DMS153 treated with DMSO at 0.1 percent for 48 hours (cell line): Measurements from ENCODE around the gene MUC5AC.
"Not testable (repeated sequence)": the region's sequence is repeated elsewhere in the genome, so short reads cannot be mapped to it uniquely, and the experiment has no call there.

Experiments
- DNase-seq: peaks from one replicate; lab custom pipeline; 2025; ENCODE audit not compliant: unreplicated experiment; lab: John Stamatoyannopoulos, UW

The MUC5AC gene

GRCh38 chr11:1232883-1233321 is 75.1 kb downstream of the MUC5AC start:
- DNase-seq = no peak

DNA sequence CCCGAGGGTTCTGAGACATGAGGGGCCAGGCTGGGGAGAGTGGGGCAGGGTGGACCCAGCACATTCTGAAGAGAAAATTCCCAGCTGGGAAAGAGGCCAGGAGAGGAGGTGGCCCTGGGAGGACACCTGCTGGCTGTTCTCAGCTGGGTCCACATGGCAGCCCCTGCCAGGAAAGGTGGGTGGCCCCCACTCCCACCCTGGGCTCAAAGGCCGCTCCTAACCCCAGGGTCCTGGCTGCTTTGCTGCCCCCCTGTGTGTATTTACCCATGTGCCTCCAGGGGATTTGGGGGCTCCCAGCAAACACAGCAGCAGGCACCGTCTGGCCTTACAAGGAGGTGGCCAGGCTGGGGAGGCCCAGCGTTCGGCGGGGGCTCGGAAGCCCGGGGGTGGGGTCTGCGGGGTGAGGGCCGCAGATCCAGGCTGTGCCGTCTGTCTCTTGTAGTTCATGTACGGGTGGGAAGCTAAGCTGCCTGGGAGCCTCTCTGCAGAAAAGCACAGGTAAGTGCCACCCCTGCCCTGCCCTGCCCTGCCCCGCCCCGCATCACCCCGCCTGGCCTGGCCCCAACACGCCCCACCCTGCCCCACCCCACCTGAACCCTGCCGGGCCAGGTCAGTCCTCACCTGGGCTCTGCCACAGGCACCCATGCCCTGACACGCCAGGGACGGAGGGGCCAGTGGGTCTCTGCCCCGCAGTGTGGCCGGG is 75.7 kb downstream of the MUC5AC start:
- no peak for DNase-seq

GRCh38 chr11:1234054-1234720 is 76.4 kb downstream of the MUC5AC start:
- no peak for DNase-seq

- no peak for DNase-seq
Measured at GRCh38 chr11:1234771-1235305, 77.1 kb downstream of the MUC5AC start.

- no peak for DNase-seq
Measured at GRCh38 chr11:1235306-1235900, 77.7 kb downstream of the MUC5AC start.

DNA sequence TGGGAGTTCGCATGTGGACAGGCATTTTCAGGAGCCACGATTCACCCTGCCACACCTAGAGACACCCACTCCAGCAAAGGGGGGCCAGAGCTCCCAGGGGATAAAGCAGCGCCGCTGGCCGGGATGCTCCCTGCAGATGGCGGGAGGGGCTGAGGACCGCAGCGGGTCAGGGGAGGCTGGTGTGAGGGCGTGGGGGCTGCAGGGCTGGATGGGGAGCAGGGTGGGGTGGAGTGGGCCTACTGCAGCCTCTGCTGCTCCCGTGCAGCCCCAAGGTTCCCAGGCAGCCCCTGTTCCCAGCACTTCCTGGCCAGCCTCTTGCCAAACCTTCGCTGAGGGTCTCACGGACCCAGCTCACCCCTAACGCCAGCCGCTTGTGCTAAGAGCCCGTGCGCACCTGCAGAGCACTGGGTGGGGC is 78.2 kb downstream of the MUC5AC start:
- DNase-seq = no peak

DNA sequence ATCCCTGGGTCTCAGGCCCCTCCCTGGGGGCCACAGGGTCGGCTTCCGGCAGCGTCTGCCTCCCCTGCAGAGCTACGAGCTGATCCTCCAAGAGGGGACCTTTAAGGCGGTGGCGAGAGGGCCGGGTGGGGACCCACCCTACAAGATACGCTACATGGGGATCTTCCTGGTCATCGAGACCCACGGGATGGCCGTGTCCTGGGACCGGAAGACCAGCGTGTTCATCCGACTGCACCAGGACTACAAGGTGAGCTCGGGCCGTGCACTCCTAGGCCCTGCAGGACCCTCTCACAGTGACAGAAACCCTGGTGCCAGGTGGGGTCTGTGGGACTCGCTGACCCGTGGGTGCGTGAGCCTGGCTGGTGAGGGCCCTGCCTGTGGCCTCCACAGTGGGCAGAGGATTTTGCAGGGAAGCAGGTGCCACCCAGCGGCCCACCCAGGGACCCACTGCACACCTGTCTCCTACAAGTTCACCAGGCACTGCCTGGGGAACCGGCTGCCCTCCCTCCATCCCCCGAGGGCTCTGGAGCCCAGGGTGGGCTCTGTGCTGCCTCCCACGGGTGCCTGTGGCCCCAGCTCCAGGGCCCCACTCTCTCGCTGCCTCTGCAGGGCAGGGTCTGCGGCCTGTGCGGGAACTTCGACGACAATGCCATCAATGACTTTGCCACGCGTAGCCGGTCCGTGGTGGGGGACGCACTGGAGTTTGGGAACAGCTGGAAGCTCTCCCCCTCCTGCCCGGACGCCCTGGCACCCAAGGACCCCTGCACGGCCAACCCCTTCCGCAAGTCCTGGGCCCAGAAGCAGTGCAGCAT is 78.8 kb downstream of the MUC5AC start:
- no peak for DNase-seq

- no peak for DNase-seq
Measured at GRCh38 chr11:1237128-1237580, 79.4 kb downstream of the MUC5AC start.

DNA sequence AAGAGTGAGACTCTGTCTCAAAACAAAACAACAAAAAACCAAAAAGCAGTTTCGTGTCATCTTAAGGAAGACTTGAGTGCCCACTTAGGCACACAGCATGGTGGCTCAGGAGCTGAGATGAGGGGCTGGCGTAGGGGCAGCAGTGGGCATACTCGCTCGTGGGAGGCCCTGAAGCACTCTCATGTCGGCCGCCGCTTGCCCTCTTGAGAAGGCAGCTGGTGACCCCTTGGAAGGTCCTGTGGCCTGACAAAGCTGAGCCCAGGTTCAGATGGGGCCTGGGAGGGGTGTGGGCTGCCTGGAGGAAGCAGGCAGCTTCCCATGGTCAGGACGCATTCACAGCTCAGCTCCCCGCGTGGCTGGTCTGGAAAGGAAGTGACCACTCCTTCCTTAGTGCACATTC is 80.1 kb downstream of the MUC5AC start:
- DNase-seq = no peak

GRCh38 chr11:1238767-1239595 is 81.2 kb downstream of the MUC5AC start:
- no peak for DNase-seq

DNA sequence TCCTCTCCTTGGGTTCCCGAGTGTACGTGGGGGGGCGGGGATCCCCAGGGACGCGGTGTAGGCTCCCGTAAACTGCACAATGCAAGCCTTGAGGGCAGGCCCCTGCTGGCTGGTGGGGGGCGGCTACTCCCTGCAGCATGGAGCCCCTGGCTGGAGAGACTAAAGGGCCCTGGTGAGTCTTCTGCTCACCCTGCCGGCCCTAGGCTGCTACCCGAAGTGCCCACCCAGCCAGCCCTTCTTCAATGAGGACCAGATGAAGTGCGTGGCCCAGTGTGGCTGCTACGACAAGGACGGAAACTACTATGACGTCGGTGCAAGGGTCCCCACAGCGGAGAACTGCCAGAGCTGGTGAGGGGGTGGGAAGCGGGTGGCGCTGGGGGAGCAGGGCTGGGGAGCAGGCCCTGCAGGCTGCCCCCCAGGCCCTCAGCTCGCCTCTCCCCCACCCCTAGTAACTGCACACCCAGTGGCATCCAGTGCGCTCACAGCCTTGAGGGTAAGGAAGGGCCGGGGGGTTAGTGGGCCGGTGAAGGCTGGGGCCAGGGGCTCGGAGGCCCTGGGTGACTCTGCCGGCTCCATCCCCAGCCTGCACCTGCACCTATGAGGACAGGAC is 81.9 kb downstream of the MUC5AC start:
- no peak for DNase-seq

DNA sequence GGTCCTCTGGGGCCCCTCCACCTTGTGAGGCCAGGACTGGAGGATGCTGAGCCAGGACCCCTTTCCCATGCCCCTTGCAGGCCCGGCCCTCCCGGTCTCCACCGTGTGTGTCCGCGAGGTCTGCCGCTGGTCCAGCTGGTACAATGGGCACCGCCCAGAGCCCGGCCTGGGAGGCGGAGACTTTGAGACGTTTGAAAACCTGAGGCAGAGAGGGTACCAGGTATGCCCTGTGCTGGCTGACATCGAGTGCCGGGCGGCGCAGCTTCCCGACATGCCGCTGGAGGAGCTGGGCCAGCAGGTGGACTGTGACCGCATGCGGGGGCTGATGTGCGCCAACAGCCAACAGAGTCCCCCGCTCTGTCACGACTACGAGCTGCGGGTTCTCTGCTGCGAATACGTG is 83.0 kb downstream of the MUC5AC start:
- no peak for DNase-seq

DNA sequence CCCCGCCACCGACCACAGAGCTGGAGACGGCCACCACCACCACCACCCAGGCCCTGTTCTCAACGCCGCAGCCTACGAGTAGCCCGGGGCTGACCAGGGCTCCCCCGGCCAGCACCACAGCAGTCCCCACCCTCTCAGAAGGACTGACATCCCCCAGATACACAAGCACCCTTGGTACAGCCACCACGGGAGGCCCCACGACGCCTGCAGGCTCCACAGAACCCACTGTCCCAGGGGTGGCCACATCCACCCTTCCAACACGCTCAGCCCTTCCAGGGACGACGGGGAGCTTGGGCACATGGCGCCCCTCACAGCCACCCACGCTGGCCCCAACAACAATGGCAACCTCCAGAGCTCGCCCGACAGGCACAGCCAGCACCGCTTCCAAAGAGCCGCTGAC is 84.0 kb downstream of the MUC5AC start:
- DNase-seq = no peak

DNA sequence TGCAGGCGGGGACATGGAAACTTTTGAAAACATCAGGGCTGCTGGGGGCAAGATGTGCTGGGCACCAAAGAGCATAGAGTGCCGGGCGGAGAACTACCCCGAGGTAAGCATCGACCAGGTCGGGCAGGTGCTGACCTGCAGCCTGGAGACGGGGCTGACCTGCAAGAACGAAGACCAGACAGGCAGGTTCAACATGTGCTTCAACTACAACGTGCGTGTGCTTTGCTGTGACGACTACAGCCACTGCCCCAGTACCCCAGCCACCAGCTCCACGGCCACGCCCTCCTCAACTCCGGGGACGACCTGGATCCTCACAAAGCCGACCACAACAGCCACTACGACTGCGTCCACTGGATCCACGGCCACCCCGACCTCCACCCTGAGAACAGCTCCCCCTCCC is 84.5 kb downstream of the MUC5AC start:
- no peak for DNase-seq

GRCh38 chr11:1242751-1243150 is 85.0 kb downstream of the MUC5AC start:
- DNase-seq = not testable (repeated sequence)

GRCh38 chr11:1243521-1243920 is 85.8 kb downstream of the MUC5AC start:
- DNase-seq = not testable (repeated sequence)

DNA sequence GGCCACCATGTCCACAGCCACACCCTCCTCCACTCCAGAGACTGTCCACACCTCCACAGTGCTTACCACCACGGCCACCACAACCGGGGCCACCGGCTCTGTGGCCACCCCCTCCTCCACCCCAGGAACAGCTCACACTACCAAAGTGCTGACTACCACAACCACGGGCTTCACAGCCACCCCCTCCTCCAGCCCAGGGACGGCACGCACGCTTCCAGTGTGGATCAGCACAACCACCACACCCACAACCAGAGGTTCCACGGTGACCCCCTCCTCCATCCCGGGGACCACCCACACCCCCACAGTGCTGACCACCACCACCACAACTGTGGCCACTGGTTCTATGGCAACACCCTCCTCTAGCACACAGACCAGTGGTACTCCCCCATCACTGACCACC is 86.8 kb downstream of the MUC5AC start:
- DNase-seq = not testable (repeated sequence)

- not testable (repeated sequence) for DNase-seq
Measured at GRCh38 chr11:1245717-1246116, 88.0 kb downstream of the MUC5AC start.

- not testable (repeated sequence) for DNase-seq
Measured at GRCh38 chr11:1246301-1246700, 88.5 kb downstream of the MUC5AC start.

GRCh38 chr11:1247026-1247425 is 89.3 kb downstream of the MUC5AC start:
- DNase-seq = not testable (repeated sequence)
